Natural killer cell (primary cell): ENCODE data around the gene FUCA2. TPM values are rescaled to one million over a fixed set of nuclear protein-coding genes. Genes with fewer than 3 reads are reported as not detected.

Experiments
- ATAC-seq, 3 donors: fragments of 150-1000 bp in 2 of 3; fragments of 200-7000 bp in 1 of 3; cut with Tn5 transposase; 1 replicate in 1 of 3; 2 replicates in 2 of 3; pipeline ENCODE4 v1.10.0; 2021; ENCODE audit warnings: mild to moderate bottlenecking in 2 of 3, moderate library complexity in 2 of 3
- DNase-seq, 2 donors: peaks; one replicate each; pipeline versions ENCODE4 v3.0.0 to v3.0.0-alpha.2; 2013 to 2021; ENCODE audit warnings: mixed read lengths in 1 of 2
- H3K27ac ChIP-seq: one replicate; pipeline ENCODE4 v1.5.1; 2013; ENCODE audit warnings: mild to moderate bottlenecking, low read length
- H3K27me3 ChIP-seq: one replicate; pipeline ENCODE4 v1.6.1; 2013; ENCODE audit warnings: low read length; ENCODE audit not compliant: control insufficient read depth, insufficient read depth
- H3K36me3 ChIP-seq: one replicate; pipeline ENCODE4 v1.6.1; 2013; ENCODE audit warnings: low read length; ENCODE audit not compliant: control insufficient read depth, insufficient read depth
- H3K4me1 ChIP-seq: one replicate; pipeline ENCODE4 v1.6.1; 2013; ENCODE audit warnings: low read length; ENCODE audit not compliant: control insufficient read depth, insufficient read depth
- H3K4me3 ChIP-seq: one replicate; pipeline ENCODE4 v1.5.1; 2013; ENCODE audit warnings: low read length
- H3K9me3 ChIP-seq: one replicate; pipeline ENCODE4 v1.6.1; 2013; ENCODE audit warnings: low read length; ENCODE audit not compliant: control insufficient read depth, insufficient read depth
- H3K27ac Mint-ChIP-seq, 2 donors: one replicate each; pipeline ENCODE4 v1.8.0; 2022; ENCODE audit warnings: mild to moderate bottlenecking in 2 of 2, mixed read lengths in 2 of 2, moderate library complexity in 1 of 2
- H3K27me3 Mint-ChIP-seq, 2 donors: one replicate each; pipeline ENCODE4 v1.8.0; 2022; ENCODE audit warnings: low read depth in 2 of 2, mixed read lengths in 2 of 2
- H3K36me3 Mint-ChIP-seq: one replicate; pipeline ENCODE4 v1.8.0; 2022; ENCODE audit warnings: mixed read lengths
- H3K4me1 Mint-ChIP-seq, 2 donors: one replicate each; pipeline ENCODE4 v1.8.0; 2022; ENCODE audit warnings: mixed read lengths in 2 of 2
- H3K4me3 Mint-ChIP-seq: one replicate; pipeline ENCODE4 v1.8.0; 2022; ENCODE audit warnings: mild to moderate bottlenecking, moderate library complexity, mixed read lengths
- H3K9me3 Mint-ChIP-seq, 2 donors: one replicate each; pipeline ENCODE4 v1.8.0; 2022; ENCODE audit warnings: mixed read lengths in 2 of 2
- WGBS: methylation state at CpG from one replicate; pipeline ENCODE4 v1.1.7; 2013; ENCODE audit warnings: missing lambda C conversion rate; ENCODE audit not compliant: insufficient coverage; 5-methylcytosine and 5-hydroxymethylcytosine counted together
- intact Hi-C: fragments of 100-400 bp; cut with micrococcal nuclease; formaldehyde crosslinking; loops from one replicate; pipeline ENCODE4 v1.14.2; 2022
- total RNA-seq, 4 donors: library from RNA; stranded (reverse); fragments of 120-200 nt in 1 of 4; gene quantifications; one replicate each; pipeline versions ENCODE4 v1.2.3 to v1.2.4, GENCODE V29; 2013 to 2022
- TF ChIP-seq, protein P1 (sequence below): fragments of 200-600 bp; IDR thresholded peaks from one replicate; pipeline ENCODE4 v1.8.0; 2022; ENCODE audit warnings: antibody characterized with exemption

Gene FUCA2
- total RNA-seq, 3 donors from 2014 or later (not counting 1 experiment from before 2014, with no cell fraction given), result 10.5 to 15.5 (median 13.0) TPM

DNA sequence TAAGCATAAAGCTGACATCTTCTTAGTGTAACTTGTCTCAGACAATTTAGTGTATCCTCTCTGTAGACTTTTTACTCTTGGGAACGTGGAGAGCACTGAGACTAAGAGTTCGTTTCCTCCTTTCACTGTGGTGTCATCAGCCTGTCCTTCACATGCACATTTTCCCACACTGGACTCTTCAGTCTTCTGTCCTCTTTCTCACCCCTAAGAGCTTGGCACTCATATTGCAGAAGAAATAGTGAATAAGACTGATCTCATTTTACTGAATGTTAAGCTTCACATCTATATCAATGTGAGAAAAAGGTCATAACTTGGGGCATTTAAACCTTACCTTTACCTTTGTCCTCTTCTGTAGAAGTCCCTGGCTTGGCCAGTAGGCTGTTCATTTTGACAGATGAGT lies 25.6 kb downstream of the FUCA2 start:
- Mint-ChIP-seq H3K27ac (no peak overlapping the region), H3K9me3 (no peaks in the 10 kb centered on the region)
- intact Hi-C loops, result no loop called here

DNA sequence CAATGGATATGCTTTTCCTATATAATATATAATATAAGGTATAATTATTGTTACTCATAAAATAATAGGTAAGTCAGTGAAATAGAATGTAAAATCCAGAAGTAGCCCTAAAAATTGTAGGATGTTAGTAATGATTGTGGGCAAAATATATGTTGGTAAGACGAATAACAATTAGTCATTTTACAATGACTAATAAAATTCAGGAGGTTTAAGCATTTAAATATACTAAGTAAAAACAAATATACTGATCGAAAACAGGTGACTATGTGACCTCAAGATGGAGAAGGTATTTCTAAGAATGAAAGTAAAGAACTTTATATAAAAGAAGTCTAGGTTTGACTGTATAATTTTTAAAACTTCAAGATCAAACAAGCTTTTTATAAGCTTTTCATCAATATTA lies 28.9 kb downstream of the FUCA2 start:
- Mint-ChIP-seq H3K36me3 (no peaks in the 10 kb centered on the region), H3K4me1 (no peaks in the 10 kb centered on the region), H3K27me3 (no peaks in the 10 kb centered on the region), H3K9me3 (no peaks in the 10 kb centered on the region), H3K27ac (no peak overlapping the region), H3K4me3 (no peak overlapping the region)
- ATAC-seq, result no peak
- H3K27me3 ChIP-seq, result no peaks in the 10 kb centered on the region
- no peak for DNase-seq
- H3K4me3 ChIP-seq, result no peak overlapping the region
- TF ChIP-seq, protein P1, sequence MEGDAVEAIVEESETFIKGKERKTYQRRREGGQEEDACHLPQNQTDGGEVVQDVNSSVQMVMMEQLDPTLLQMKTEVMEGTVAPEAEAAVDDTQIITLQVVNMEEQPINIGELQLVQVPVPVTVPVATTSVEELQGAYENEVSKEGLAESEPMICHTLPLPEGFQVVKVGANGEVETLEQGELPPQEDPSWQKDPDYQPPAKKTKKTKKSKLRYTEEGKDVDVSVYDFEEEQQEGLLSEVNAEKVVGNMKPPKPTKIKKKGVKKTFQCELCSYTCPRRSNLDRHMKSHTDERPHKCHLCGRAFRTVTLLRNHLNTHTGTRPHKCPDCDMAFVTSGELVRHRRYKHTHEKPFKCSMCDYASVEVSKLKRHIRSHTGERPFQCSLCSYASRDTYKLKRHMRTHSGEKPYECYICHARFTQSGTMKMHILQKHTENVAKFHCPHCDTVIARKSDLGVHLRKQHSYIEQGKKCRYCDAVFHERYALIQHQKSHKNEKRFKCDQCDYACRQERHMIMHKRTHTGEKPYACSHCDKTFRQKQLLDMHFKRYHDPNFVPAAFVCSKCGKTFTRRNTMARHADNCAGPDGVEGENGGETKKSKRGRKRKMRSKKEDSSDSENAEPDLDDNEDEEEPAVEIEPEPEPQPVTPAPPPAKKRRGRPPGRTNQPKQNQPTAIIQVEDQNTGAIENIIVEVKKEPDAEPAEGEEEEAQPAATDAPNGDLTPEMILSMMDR, result no peak
- peaks cover 19% of the 10 kb centered on the region for H3K36me3 ChIP-seq
- no CpG with 5 or more reads among the region's 2 CpGs for WGBS
- intact Hi-C loops, result no loop called here
- no peaks in the 10 kb centered on the region for H3K9me3 ChIP-seq
- no peak overlapping the region for H3K27ac ChIP-seq
- H3K4me1 ChIP-seq, result no peaks in the 10 kb centered on the region

More for the DNA sequence above, 25.6 kb downstream of the FUCA2 start:
- Histone ChIP-seq H3K36me3 (peaks cover 5% of the 10 kb centered on the region), H3K4me3 (no peak overlapping the region), H3K27me3 (no peaks in the 10 kb centered on the region), H3K4me1 (no peaks in the 10 kb centered on the region), H3K27ac (no peak overlapping the region), H3K9me3 (no peaks in the 10 kb centered on the region)
- WGBS, result 93% methylated on average over 2 of the region's 2 CpGs
- no peaks in the 10 kb centered on the region for H3K27me3 Mint-ChIP-seq
- no peaks in the 10 kb centered on the region for H3K4me1 Mint-ChIP-seq
- no peaks in the 10 kb centered on the region for H3K36me3 Mint-ChIP-seq
- DNase-seq (no peak), ATAC-seq (no peak)
- H3K4me3 Mint-ChIP-seq, result no peak overlapping the region
- TF ChIP-seq, protein P1, result no peak

DNA sequence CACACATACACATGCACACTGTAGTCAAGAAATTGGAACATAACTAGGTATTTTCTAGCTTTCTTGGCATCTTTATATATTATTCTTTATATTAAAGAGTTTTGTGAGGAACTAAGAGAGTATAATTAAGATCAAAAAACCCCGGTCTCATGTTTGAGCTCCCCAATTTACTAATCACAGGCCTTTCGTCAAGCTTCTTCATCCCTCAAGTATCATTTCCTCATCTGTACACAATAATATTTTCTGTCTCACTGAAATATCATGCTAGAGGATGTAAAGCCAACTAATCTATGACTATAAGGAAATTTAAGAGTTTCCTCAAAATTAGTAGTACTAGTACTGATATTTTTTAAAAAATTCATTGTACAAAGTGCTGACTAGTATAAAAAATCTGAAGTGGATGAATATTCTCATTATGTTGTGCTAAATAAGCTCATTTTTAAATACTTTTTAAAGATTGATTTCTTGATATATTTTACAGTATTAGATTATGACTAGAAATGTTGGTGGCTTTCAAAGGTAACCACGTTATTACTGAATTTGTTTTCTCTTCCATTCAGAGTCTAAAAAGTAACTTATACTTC lies 32.9 kb downstream of the FUCA2 start:
- TF ChIP-seq, protein P1, result no peak
- H3K36me3 ChIP-seq, result peaks cover 38% of the 10 kb centered on the region
- intact Hi-C loops, result no loop called here
- Mint-ChIP-seq H3K4me1 (no peaks in the 10 kb centered on the region), H3K27me3 (no peaks in the 10 kb centered on the region), H3K36me3 (peaks cover 16% of the 10 kb centered on the region), H3K4me3 (no peak overlapping the region), H3K27ac (no peak overlapping the region), H3K9me3 (no peaks in the 10 kb centered on the region)
- no peaks in the 10 kb centered on the region for H3K9me3 ChIP-seq
- H3K4me3 ChIP-seq, result no peak overlapping the region
- no peak for ATAC-seq
- DNase-seq, result no peak
- no peaks in the 10 kb centered on the region for H3K4me1 ChIP-seq
- no peak overlapping the region for H3K27ac ChIP-seq
- H3K27me3 ChIP-seq, result no peaks in the 10 kb centered on the region
- 87% methylated on average over 2 of the region's 3 CpGs for WGBS

DNA sequence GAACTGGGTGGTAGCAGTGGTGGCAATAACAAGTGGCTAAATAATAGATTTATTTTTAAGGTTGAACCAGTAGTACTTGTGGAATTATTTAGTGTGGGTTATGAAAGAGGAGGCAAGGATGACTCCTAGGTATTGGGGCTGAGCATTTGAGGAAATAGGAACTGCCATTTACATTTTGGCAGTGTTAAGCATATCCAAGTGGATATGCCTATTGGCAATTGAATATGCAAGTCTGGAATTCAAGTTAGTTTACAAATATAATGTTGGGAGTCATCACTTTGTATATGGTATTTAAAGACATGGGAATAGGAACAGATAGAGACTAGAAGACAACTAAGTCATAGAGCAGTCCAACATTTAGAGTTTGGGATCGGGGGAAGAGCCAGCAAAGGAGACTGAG lies 35.0 kb downstream of the FUCA2 start:
- no peak overlapping the region for H3K4me3 ChIP-seq
- H3K4me3 Mint-ChIP-seq, result no peak overlapping the region
- no peaks in the 10 kb centered on the region for H3K9me3 Mint-ChIP-seq
- H3K4me1 ChIP-seq, result no peaks in the 10 kb centered on the region
- peaks cover 31% of the 10 kb centered on the region for H3K36me3 Mint-ChIP-seq
- H3K27me3 ChIP-seq, result no peaks in the 10 kb centered on the region
- H3K27ac Mint-ChIP-seq, result no peak overlapping the region
- TF ChIP-seq, protein P1, result no peak
- H3K27ac ChIP-seq, result no peak overlapping the region
- ATAC-seq, result no peak
- peaks cover 53% of the 10 kb centered on the region for H3K36me3 ChIP-seq
- WGBS, result 98% methylated on average over 1 of the region's 1 CpG
- DNase-seq, result no peak
- H3K9me3 ChIP-seq, result no peaks in the 10 kb centered on the region
- H3K27me3 Mint-ChIP-seq, result no peaks in the 10 kb centered on the region
- no peaks in the 10 kb centered on the region for H3K4me1 Mint-ChIP-seq
- intact Hi-C loops, result no loop called here
